COLO668 (cell line): Measurements from ENCODE around the gene FNDC3B.

ENCODE experiments used
- DNase-seq: peaks from one replicate; lab custom pipeline; 2025; ENCODE audit not compliant: unreplicated experiment; lab: John Stamatoyannopoulos, UW

Gene FNDC3B

DNA sequence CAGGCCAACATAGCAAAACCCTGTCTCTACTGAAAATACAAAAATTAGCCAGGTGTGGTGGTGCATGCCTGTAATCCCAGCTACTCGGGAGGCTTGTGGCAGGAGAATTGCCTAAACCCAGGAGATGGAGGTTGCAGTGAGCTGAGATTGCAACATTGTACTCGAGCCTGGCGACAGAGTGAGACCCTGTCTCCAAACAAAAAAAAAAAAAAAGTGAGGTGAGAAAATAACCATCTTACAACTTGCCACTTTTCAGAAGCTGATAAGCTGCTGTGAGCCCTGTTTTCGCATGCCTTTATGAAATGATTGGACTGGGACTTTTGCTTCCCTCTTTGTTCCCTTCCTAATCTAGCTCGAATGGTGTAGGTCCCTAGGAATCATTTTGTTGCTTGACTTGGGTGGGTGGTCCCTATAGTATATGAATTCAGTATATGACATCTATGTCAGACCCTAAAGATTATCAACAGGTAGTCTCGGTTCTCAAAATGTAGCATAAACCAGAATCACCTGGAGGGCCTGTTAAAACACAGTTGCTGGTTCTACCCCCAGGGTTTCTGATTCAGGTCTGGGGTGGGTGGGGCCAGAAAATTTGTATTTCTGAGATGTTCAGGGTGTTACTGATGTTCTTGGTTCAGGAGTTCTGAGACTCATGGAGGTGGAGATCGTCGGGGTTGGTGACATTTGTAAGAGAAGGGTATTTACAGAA lies 107.9 kb downstream of the FNDC3B start:
- DNase-seq, result no peak

DNA sequence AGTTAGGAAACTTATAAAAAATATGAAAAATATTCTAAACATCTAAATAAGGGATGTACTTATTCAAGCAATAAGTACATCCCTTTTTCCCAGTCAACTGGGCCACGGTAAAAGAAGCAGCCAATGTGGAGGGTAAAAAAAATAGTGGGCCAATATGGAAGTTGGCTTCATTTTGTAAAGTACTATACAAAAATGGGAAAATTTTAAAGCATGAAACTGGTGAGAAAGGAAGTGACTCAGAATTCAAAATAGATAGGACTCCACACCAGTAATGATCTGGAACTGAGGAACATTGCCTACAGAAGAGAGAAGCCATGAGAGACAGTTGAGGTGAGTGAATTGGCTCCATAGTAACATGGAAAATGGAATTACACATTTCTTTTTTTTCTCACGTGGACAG lies 108.9 kb downstream of the FNDC3B start:
- no peak for DNase-seq

DNA sequence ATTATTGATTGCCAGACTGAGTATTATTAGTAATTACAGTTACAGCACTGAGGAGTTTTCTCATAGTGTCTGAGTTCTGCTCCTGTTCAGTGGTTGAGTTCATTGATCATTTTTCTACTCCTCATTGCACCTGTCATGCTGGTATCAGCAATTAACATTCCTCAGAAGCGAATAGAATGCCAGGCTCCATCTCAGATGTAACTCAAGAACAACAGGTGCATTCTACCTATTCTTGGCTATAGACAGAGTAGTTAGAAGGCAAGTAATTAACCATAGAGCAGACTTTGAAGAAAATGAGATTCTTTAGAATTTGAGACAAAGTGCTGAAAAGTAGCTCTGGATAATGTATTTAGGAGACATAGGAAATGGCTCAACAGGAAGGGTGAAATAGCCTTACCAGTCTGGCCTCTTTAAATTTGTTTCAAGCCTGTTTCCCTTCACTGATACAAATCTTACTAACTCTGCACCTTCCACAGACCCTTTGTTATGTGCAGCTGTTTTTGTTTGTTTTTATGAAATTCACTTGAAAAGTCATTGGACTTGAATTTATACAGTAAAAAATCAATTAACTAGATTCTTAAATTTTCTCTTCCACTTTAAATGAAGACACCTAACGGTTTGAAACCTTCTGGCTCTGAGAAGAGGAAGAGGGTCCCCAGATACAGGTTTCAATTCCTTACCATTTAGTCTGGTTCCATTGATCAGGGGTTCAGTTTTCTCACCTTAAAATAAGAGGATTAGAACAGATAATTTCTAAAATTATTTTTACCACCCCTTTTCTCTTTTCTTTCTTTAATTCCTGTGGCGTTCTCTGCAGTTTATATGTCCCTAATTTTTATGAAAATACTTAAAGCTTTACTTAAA lies 109.6 kb downstream of the FNDC3B start:
- DNase-seq, result no peak

DNA sequence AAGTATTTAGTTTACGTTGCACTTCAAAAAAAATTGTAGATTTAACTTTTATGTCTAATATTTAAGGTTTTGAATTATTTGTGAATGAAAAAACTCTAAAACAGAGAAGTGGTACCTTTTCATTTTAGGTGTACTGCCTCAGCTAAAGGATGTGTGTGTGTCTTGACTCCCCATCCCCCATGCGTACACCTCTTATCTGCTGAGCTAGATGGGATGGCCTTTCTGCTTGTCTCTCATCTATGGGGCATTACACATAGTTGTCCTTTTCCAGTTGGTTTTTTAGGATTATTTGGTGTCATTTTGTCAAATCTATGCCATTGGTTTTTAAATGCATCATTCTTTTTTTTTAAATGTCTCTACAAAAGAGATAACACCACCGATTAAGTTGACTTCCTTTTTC lies 110.9 kb downstream of the FNDC3B start:
- DNase-seq, result no peak

DNA sequence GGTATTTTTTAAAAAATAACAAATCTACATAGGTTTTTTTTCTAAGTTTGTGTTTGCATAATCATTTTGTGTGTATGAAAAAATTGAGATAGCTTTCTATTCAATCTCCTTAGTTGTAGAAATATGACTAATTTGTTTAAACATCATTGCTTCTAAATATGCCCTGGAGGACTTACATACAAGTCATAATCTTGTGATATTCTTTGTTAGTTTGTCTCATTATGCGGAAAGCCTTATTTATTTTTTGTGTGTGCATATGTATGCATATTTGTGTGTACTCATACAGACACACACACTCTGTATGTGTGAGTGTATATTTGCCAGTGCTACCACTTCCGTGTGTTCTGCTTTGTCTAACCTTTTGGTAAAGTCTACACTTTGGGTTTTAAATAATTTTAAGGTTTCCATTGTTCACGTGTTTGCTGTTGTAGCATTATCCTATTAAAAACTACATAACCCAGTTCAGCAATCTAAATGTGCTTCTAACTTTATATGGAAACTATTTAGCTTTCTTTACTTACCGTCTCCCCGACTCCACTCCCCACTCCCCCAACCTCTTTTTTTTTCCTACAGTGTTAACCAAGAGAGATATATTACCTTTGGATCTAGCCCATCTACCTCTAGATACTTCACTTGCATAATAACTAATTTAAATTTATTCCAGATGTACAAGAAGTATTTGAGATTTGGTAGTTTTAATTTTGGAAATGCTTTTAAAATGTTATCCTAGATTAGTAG lies 111.7 kb downstream of the FNDC3B start:
- DNase-seq, result no peak

DNA sequence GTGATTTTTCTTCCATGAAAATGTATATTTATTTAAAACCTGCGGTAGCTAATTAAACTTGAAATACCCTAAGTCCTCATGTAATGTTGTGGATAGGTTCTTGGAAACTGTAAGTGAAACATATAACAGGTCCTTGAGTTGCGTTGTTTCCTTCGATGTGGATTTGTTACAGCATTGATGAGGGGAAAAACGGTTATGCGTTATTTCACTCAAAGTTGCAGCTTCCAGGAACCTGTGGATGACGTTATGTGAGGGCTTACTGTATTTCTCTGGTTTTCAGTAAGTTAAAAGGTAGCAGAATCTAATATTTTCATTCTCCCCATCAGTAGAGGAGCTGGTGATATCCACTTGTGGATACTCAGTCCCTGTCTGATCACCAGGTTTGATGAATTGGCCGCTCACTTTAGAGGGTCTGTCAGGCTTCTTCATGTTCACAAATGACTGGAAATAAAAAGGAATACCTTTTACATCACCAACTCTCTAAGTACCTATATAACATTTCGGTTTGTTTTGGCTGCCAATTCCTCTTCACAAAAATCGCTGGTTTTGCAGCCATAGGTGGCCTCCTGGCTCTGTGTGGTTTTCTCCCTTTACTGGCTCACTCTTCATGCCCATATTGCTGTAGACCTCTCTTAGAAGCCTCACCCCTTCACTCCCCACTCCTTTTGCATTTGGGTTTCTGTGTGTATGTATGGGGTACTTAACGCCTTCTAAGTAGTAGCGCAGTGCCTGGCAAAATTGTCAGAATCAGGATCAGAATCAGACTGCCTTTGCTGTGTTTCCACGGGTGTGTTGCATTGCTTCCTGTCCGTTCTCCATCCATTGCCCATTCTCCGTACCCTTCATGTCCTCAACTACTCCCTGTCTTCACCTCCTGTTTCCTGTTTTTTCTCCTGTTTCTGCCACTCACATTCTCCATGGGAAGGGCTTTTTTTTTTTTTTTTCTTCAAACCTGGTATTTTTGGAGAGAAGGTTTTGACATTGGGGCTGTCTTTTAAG lies 112.6 kb downstream of the FNDC3B start:
- no peak for DNase-seq

DNA sequence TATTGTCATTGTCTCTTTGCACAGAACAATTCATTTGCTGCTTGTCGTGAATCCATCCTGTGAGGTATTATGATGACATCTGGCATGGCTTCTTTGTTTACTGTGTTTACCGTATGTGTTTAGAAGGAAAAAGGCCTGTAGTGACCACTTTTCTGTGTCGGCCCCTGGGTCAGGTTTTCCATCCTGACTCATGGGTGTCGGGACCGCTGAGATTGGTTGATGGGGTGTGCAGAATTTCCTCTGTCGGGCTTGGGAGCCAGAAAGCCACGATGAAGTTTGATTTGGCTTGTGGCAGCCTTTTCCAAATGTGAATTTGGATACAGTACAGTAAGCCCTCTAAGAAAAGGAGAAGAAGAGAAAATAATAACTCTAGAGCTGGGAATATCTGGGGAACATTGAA lies 113.5 kb downstream of the FNDC3B start:
- no peak for DNase-seq

DNA sequence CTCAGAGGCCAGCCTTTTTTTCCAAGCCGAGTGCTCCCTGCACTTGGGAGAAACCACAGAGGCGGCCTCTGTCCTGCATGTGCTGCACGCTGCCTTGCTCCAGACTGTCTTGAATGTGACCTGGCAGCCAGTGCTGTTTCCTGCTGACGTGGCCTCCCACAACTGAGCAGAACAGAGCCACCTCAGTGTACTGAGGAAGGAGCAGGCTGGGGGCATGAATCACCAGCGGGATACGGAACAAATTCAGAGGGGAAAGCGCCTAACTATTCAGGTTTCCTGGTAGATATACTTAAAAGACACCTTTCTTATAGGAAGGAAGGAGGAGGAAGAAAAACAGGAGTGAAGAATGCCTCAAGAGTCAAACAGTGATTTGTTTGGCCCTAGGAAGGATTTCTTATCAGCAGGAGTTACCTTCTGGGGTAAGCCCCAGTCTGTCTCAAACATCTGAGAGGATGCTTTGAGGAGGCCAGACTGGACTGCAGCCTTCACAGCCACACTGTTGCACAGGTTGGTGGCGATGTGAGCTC lies 114.0 kb downstream of the FNDC3B start:
- DNase-seq, result no peak

DNA sequence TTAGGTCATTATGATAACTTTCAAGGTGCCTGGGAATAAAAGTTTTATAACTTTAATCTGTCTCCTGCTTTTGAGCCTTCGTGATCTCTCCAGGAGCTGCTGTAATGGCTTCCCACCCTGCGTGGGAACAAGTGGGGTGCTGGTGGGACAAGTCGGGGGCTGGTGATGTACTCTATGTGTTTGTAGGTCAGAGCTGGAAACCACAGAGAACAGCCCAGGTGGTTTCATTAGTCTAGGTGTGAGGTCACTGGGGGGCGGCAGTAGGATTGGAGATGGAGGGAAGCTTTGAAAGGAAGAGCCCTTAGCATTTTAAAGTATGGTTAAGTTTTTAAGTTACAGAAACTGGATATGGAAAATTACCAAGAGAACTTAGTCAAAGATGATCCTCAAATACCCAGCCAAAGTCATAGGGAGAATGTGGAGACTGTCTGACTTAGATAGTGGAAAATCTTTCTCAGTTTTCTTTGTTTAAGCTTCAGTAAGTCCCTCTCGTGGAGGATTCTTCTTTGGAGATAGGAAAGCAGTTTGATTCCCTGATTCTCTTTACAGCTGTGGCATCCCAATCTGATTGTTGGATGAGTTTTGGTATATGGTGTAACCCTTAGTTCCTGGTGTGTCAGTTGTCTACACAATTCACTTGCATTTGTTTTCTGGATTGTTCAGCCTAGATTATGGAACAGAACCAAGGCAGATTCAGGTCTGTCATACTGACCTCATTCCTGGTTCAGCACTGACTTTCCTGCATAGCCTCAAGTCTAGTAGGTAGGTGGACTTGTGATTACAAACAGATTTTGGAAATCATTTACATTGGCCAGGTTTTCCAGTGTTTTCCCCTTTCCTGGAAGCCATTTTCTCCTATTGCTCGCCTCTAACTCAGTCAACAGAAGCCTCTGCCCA lies 115.6 kb downstream of the FNDC3B start:
- DNase-seq, result no peak

DNA sequence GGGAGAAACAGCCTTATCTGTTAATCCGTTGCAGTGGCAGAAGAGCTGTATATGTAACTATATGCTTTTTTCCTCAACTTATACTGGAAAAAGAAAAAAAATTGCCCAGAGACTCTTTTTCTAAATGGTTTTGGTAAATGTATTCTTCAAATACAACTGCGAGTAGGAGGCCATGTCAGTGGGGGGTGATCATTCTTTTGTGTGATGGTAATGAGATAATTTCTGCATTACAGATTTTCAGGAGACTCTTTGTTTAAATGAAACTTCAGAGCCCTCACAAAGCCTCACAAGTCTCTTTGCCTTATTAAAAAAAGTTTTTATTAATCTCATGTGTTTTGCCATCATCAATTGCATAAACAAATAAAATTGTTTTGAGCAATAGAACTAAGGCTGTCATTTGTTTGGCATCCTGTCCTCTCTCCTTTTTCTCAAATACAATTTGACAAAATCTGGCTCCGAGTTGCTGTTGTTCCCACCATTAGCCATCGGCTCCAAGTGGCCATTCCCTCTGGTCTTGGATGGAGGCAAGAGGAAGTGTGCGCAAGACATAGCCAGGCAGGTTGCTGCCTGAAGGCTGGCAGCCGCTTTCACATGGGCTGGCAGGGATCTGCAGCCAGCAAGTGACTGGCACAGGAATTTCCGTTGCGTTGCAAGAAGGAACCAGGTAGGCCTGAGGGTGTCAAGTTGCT lies 116.7 kb downstream of the FNDC3B start:
- no peak for DNase-seq

DNA sequence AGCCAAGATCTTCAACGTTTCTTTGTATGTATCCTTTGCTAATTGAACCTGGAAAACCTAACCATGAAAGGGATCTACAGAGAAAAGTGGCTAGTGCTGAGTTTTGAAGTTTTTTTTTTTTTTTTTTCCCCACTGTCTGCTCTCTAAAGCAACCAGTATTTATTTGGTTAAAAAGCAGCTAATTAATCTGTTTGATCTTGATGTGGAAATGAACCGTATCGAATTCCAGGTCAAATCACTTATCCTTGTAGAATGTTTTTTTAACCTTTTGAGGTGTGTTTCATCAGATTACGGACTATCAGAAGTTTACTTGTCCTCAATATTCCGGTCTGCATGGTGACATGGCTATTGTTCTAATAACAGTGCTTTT lies 117.2 kb downstream of the FNDC3B start:
- DNase-seq, result no peak

DNA sequence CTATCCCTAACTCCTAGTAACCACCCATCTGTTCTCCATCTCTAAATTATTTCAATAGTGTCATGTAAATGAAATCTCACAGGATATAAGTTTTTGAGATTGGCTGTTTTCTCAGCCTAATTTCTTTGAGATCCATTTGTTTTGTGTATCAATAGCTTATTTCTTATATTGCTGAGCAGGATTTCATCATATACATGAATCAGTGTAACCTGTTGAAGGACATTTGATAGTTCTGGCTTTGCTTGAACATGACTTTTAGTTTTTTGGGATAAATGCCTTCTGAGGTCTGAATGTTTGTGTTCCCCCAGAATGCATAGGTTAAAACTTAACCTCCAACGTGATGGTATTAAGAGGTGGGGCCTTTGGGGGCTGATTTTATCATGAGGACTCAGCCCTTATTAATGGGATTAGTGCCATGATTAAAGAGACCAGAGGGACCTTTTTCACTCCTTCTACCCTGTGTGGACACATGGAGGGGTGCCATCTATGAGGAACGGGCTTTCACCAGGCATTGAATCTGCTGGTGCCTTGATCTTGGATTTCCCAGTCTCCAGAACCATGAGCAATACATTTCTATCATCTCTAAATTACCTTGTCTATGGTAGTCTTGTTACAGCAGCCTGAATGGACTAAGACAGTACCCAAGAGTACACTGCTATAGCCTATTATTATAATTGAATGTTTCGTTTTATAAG lies 118.3 kb downstream of the FNDC3B start:
- DNase-seq, result no peak

DNA sequence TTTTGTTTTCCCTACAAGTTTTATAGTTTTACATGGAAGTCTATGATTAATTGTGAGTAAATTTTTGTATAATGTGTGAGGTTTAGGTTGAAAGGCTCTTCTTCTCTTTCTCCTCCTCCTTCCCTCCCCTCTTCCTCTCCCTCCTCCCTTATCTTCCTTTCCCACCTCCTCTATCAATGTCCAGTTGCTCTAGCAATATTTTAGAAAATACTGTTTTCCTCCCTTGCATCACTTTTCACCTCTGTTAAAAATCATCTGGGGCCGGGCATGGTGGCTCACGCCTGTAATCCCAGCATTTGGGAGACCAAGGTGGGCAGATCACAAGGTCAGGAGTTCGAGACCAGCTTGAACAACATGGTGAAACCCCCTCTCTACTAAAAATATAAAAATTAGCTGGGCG lies 119.4 kb downstream of the FNDC3B start:
- no peak for DNase-seq

DNA sequence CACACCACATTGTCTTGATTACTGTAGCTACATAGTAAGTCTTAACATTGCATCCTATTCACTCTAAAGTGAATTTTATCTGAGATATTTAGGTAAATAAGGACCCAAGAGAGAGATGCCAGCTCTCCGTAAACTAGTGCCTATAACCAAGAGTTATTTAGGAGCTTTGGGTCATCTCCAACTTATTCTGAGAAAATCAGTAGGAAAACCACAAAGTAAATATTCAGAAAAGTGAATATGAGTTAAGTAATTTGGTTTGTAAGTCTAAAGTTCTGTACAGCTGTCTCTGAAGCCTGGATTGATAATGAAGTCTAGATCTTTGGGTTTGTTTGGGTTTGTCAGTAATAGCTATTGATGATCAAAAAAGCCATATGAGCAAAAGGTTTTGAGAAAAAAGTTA lies 120.0 kb downstream of the FNDC3B start:
- no peak for DNase-seq

DNA sequence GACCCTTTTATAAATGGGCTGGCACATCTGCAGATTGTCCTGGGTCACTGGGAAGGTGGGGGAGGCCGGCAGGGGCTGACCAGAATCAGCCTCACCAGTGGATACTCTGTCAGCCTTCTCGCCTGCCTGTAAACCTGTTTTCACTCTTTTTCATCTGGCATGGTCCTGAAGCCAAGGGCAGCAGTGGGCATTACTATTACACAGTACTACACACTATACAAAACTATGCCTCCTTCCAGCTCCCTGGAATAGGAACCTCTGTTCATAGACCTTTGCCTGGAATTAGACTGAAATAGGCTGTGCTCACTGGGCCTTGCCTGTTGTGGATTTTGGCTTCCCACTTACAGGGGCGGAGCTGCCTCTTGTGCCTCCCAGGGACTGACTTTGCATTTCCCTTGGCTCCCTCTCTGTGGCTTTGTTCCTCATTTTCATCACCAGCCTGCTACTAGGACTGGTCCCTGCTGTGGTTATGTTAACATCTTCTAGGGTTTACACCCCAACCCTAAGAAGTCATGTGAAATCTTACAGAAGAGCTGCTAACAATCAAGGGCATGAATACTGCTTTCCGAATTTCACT lies 120.7 kb downstream of the FNDC3B start:
- no peak for DNase-seq

DNA sequence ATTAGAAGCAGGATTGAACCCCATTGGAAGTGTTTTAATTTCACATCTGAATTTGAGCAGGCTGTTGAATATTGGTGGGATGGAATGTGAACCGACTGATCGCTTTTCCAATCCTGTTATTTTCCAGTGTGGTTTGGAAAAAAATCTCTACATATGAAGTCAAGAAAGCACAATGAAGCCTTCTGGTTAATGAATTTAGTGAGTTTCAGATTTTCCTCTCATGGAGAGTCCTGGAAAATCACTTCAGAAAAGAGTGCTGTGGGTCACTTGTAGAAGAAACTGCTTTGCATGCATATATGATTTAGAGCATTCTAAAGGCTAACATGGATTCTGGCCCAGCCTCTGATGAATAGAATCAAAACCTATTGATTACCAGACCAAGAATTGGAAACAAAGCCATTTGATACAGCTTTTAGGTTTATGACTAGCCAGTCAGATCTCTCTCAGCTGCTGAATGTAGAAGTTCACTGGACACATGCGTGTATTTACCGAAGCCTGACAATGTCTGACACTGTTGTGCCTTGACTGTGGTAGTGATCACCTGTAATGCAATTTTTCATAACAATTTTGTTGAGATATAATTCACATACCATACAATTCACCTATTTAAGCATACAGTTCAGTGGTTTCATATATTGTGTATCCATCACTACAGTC lies 121.9 kb downstream of the FNDC3B start:
- no peak for DNase-seq

DNA sequence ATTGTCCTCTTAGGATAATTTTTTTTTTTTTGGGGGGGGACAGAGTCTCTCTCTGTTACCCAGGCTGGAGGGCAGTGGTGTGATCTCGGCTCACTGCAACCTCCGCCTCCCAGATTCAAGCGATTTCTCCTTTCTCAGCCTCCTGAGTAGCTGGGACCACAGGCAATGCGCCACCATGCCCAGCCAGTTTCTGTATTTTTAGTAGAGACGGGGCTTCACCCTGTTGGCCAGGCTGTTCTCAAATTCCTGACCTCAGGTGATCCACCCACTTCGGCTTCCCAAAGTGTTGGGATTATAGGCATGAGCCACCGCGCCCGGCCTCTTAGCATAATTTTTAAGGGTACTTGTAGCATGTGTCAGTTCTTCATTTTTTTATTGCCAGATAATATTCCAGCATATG lies 122.6 kb downstream of the FNDC3B start:
- DNase-seq, result no peak
